Fibroblast of lung (primary cell): ENCODE measurements around the gene TNS3. TPM values are rescaled to one million over a fixed set of nuclear protein-coding genes. Genes with fewer than 3 reads are reported as not detected.
A peak's percentile ranks its signal among the peaks of the same experiment; 100 is the strongest.

Source experiments
- DNase-seq, 2 donors: peaks; one replicate each; pipeline versions ENCODE4 v3.0.0 to v3.0.0-alpha.2; 2010; ENCODE audit warnings: low read depth in 2 of 2
- H2AFZ ChIP-seq: 2 replicates; pipeline ENCODE4 v1.5.1; 2012; ENCODE audit warnings: low read length, control low read depth, inconsistent platforms
- H3K27ac ChIP-seq: 2 replicates; pipeline ENCODE4 v1.5.1; 2011; ENCODE audit warnings: low read length, control low read depth; ENCODE audit not compliant: insufficient read depth
- H3K27me3 ChIP-seq: 2 replicates; pipeline ENCODE4 v1.5.1; 2011; ENCODE audit warnings: mild to moderate bottlenecking, low read length; ENCODE audit not compliant: control insufficient read depth, insufficient read depth
- H3K36me3 ChIP-seq: 2 replicates; pipeline ENCODE4 v1.5.1; 2011; ENCODE audit warnings: low read length; ENCODE audit not compliant: control insufficient read depth, insufficient read depth
- H3K4me1 ChIP-seq: 2 replicates; pipeline ENCODE4 v1.5.1; 2011; ENCODE audit warnings: low read length; ENCODE audit not compliant: control insufficient read depth, insufficient read depth; ENCODE audit errors: extremely low read depth
- H3K4me2 ChIP-seq: 2 replicates; pipeline ENCODE4 v1.5.1; 2011; ENCODE audit warnings: low read length, control low read depth; ENCODE audit not compliant: insufficient read depth; ENCODE audit errors: extremely low read depth
- H3K4me3 ChIP-seq, 4 experiments: fragments of 200-600 bp in 1 of 4; sonication (generic) in 1 of 4; replicated peaks in 1 of 4; 2 replicates each; pipeline ENCODE4 v1.5.1; 2011 to 2016; ENCODE audit warnings: low read length in 4 of 4, low read depth in 3 of 4, mild to moderate bottlenecking in 3 of 4, control low read depth in 2 of 4, inconsistent platforms in 1 of 4, mixed read lengths in 1 of 4; ENCODE audit not compliant: insufficient read depth in 1 of 4; ENCODE audit errors: control extremely low read depth in 1 of 4
- H3K79me2 ChIP-seq: 2 replicates; pipeline ENCODE4 v1.5.1; 2012; ENCODE audit warnings: mild to moderate bottlenecking, low read length, inconsistent platforms; ENCODE audit not compliant: control insufficient read depth, insufficient read depth
- H3K9ac ChIP-seq: 2 replicates; pipeline ENCODE4 v1.5.1; 2011; ENCODE audit warnings: mild to moderate bottlenecking, low read length, control low read depth; ENCODE audit not compliant: insufficient read depth
- H3K9me3 ChIP-seq: 2 replicates; pipeline ENCODE4 v1.5.1; 2012; ENCODE audit warnings: low read depth, low read length; ENCODE audit not compliant: control insufficient read depth, insufficient read depth
- H4K20me1 ChIP-seq: 2 replicates; pipeline ENCODE4 v1.5.1; 2011; ENCODE audit warnings: low read length; ENCODE audit not compliant: control insufficient read depth, insufficient read depth; ENCODE audit errors: extremely low read depth
- CTCF ChIP-seq, 2 donors: IDR thresholded peaks in 1 of 2; conservative IDR thresholded peaks in 1 of 2; 1 replicate in 1 of 2; 2 replicates in 1 of 2; pipeline ENCODE4 v1.5.1; 2011 to 2012; ENCODE audit warnings: low read length in 2 of 2, control low read depth in 1 of 2, inconsistent platforms in 1 of 2, low read depth in 1 of 2, mild to moderate bottlenecking in 1 of 2
- EZH2 ChIP-seq: IDR thresholded peaks from 2 replicates; pipeline ENCODE4 v1.5.1; 2012; ENCODE audit warnings: low read length, control low read depth, mild to moderate bottlenecking; ENCODE audit errors: missing control alignments
- polyA plus RNA-seq, 2 donors: library from polyadenylated mRNA; depleted of rRNA in 1 of 2; stranded (reverse) in 1 of 2; unstranded in 1 of 2; fragments of >200 nt; gene quantifications; 2 replicates each; pipeline ENCODE4 v1.2.1, GENCODE V29; 2011 to 2012; ENCODE audit warnings: missing spikeins in 1 of 2
- total RNA-seq: library from RNA; depleted of rRNA; stranded (reverse); fragments of >200 nt; gene quantifications from 2 replicates; pipeline ENCODE4 v1.2.1, GENCODE V29; 2014

Gene TNS3
- total and polyA plus RNA-seq, 2 donors (not counting 1 experiment from before 2014, with no cell fraction given), result 74.4 to 88.8 TPM

DNA sequence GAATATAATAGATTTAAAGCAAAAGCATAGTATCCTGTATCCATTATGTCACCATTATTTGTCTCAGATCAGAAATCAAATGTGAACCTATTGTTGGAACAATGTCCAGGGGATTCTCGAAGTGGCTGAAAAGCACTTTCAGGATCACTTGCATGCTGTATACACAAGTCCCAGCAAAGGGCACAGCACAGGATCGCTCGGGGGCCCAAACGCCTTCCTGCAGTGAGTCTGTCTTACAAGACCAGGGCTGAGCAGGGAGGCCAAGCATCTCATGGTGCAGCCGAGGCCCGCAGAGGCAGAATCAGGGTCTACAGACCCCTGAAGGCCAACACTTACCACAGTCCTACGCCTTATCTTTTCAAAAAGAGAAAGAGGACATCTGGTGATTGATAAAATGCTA, 92.3 kb downstream of the TNS3 start:
- H3K4me2 ChIP-seq, result no peak overlapping the region

DNA sequence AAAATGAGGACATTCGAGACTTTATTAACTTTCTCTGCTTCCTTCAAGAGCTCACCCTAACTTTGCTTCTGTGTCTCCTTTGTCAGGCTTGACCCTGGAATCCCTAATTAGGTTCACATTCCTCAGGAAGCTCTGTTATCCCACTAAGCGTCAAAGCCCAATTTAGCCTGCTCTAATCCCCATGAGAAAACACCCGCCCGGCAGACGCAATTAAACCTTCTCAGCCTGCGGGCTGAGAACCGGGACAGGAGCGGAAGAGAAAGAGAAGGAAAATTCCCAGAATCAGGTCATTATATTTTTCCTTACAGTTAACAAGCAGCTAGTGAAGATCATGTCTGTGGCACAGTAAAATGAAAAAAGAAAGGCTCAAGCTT, 93.0 kb downstream of the TNS3 start:
- no peak overlapping the region for H3K9ac ChIP-seq
- no peak overlapping the region for H3K27ac ChIP-seq
- peaks cover 12% of the 10 kb centered on the region for H3K4me1 ChIP-seq
- H3K9me3 ChIP-seq, result no peaks in the 10 kb centered on the region
- no peak overlapping the region for H3K4me2 ChIP-seq
- TF ChIP-seq EZH2 (no peak), CTCF (conservative IDR thresholded peaks at IDR 0.05 in 1 of 2, IDR thresholded peaks at IDR 0.05 in 1 of 2; ENCODE audit: low read depth in 1 of 2, low read length in 2 of 2) (no peak)
- H3K36me3 ChIP-seq, result peaks cover 4% of the 10 kb centered on the region
- DNase-seq, result no peak
- H2AFZ ChIP-seq, result no peak overlapping the region
- H3K4me3 ChIP-seq, result no peak overlapping the region
- H3K27me3 ChIP-seq, result no peaks in the 10 kb centered on the region
- no peaks in the 10 kb centered on the region for H4K20me1 ChIP-seq
- peaks cover 3% of the 10 kb centered on the region for H3K79me2 ChIP-seq

More for the DNA sequence above, 92.3 kb downstream of the TNS3 start:
- H3K27me3 ChIP-seq, result no peaks in the 10 kb centered on the region
- no peak for DNase-seq
- H3K79me2 ChIP-seq, result peaks cover 3% of the 10 kb centered on the region
- H3K9me3 ChIP-seq, result no peaks in the 10 kb centered on the region
- no peak overlapping the region for H3K9ac ChIP-seq
- no peaks in the 10 kb centered on the region for H4K20me1 ChIP-seq
- no peak overlapping the region for H3K27ac ChIP-seq
- H3K4me3 ChIP-seq, result no peak overlapping the region
- no peak for TF ChIP-seq CTCF (conservative IDR thresholded peaks at IDR 0.05 in 1 of 2, IDR thresholded peaks at IDR 0.05 in 1 of 2; ENCODE audit: low read depth in 1 of 2, low read length in 2 of 2)
- TF ChIP-seq EZH2, result no peak
- H2AFZ ChIP-seq, result no peak overlapping the region
- peaks cover 12% of the 10 kb centered on the region for H3K4me1 ChIP-seq
- peaks cover 4% of the 10 kb centered on the region for H3K36me3 ChIP-seq

- TF ChIP-seq EZH2, result no peak
- TF ChIP-seq CTCF (conservative IDR thresholded peaks at IDR 0.05 in 1 of 2, IDR thresholded peaks at IDR 0.05 in 1 of 2; ENCODE audit: low read depth in 1 of 2, low read length in 2 of 2), result no peak
- Histone ChIP-seq H3K4me2 (no peak overlapping the region), H3K9ac (no peak overlapping the region), H3K4me1 (peaks cover 11% of the 10 kb centered on the region), H3K36me3 (peaks cover 4% of the 10 kb centered on the region), H3K79me2 (peaks cover 3% of the 10 kb centered on the region), H3K9me3 (no peaks in the 10 kb centered on the region), H4K20me1 (no peaks in the 10 kb centered on the region), H3K4me3 (no peak overlapping the region), H3K27me3 (no peaks in the 10 kb centered on the region), H3K27ac (no peak overlapping the region), H2AFZ (no peak overlapping the region)
- peak; percentile 32 to 35 for DNase-seq
Observed at GRCh38 chr7:47488201-47488968, 93.5 kb downstream of the TNS3 start.
